Neural cell (in vitro differentiated cells): Measurements from ENCODE around the gene DDX47. TPM values are rescaled to one million over a fixed set of nuclear protein-coding genes. Genes with fewer than 3 reads are reported as not detected.

Experiments used
- H2AFZ ChIP-seq: fragments of 200-600, 300-800 bp; sonication (generic), shearing (Covaris generic); 2 replicates; pipeline ENCODE4 v1.6.0; 2014; ENCODE audit warnings: low read depth, mild to moderate bottlenecking, antibody characterized with exemption, low read length, moderate library complexity
- H3F3A ChIP-seq: fragments of 200-600 bp; shearing (Covaris generic); 2 replicates; pipeline ENCODE4 v1.6.1; 2016; ENCODE audit warnings: mild to moderate bottlenecking, moderate library complexity, mixed read lengths, antibody characterized with exemption, low read length; ENCODE audit not compliant: insufficient read depth, poor library complexity, severe bottlenecking
- H3K27ac ChIP-seq: fragments of 200-600, 300-800 bp; sonication (generic), shearing (Covaris generic); 2 replicates; pipeline ENCODE4 v1.5.1; 2014; ENCODE audit warnings: mild to moderate bottlenecking, low read length, moderate library complexity
- H3K27me3 ChIP-seq: fragments of 300-800, 200-600 bp; sonication (generic), shearing (Covaris generic); 2 replicates; pipeline ENCODE4 v1.6.0; 2014; ENCODE audit warnings: mild to moderate bottlenecking, low read depth, low read length, moderate library complexity; ENCODE audit not compliant: insufficient read depth
- H3K36me3 ChIP-seq: fragments of 300-800, 200-600 bp; sonication (generic), shearing (Covaris generic); 2 replicates; pipeline ENCODE4 v1.5.1; 2014; ENCODE audit warnings: mild to moderate bottlenecking, antibody characterized with exemption, low read length, moderate library complexity; ENCODE audit not compliant: insufficient read depth
- H3K4me2 ChIP-seq: fragments of 300-800, 200-600 bp; sonication (generic), shearing (Covaris generic); 2 replicates; pipeline ENCODE4 v1.6.0; 2014; ENCODE audit warnings: mild to moderate bottlenecking, low read length
- H3K4me3 ChIP-seq: fragments of 300-800, 200-600 bp; sonication (generic), shearing (Covaris generic); 2 replicates; pipeline ENCODE4 v1.5.1; 2014; ENCODE audit warnings: mild to moderate bottlenecking, low read length, moderate library complexity
- H3K79me2 ChIP-seq: fragments of 200-600 bp; shearing (Covaris generic); replicated peaks from 2 replicates; pipeline ENCODE4 v1.6.0; 2014; ENCODE audit warnings: mild to moderate bottlenecking, low read length, moderate library complexity; ENCODE audit not compliant: insufficient read depth
- H3K9ac ChIP-seq: fragments of 300-800, 200-600 bp; sonication (generic), shearing (Covaris generic); 2 replicates; pipeline ENCODE4 v1.6.1; 2016; ENCODE audit warnings: mild to moderate bottlenecking, low read length, mixed read lengths
- H3K9me2 ChIP-seq: fragments of 200-600 bp; shearing (Covaris generic); 2 replicates; pipeline ENCODE4 v1.6.1; 2016; ENCODE audit warnings: mild to moderate bottlenecking, low read length, mixed read lengths; ENCODE audit not compliant: insufficient read depth
- H3K9me3 ChIP-seq: fragments of 200-600, 300-800 bp; sonication (generic), shearing (Covaris generic); 2 replicates; pipeline ENCODE4 v1.6.1; 2016; ENCODE audit warnings: mild to moderate bottlenecking, mixed run types, low read length, moderate library complexity, mixed read lengths
- H4K20me1 ChIP-seq: fragments of 200-600 bp; shearing (Covaris generic); 2 replicates; pipeline ENCODE4 v1.6.1; 2016; ENCODE audit warnings: mild to moderate bottlenecking, mixed run types; ENCODE audit not compliant: insufficient read depth
- CTCF ChIP-seq: fragments of 450-650 bp; IDR thresholded peaks from 2 replicates; pipeline ENCODE4 v1.5.1; 2014; ENCODE audit warnings: antibody characterized with exemption, mild to moderate bottlenecking, moderate library complexity; ENCODE audit not compliant: poor library complexity, severe bottlenecking
- EP300 ChIP-seq: fragments of 450-650 bp; conservative IDR thresholded peaks from 2 replicates; pipeline ENCODE4 v1.6.1; 2014; ENCODE audit warnings: antibody characterized with exemption, mild to moderate bottlenecking, moderate library complexity; ENCODE audit not compliant: poor library complexity, severe bottlenecking
- EZH2 ChIP-seq: fragments of 200-600, 300-800 bp; shearing (Covaris generic), sonication (generic); IDR thresholded peaks from 2 replicates; pipeline ENCODE4 v1.6.1; 2014; ENCODE audit warnings: antibody characterized with exemption, low read length, borderline replicate concordance, mild to moderate bottlenecking; ENCODE audit not compliant: insufficient read depth, poor library complexity, severe bottlenecking
- MXI1 ChIP-seq: fragments of 450-650 bp; conservative IDR thresholded peaks from 2 replicates; pipeline ENCODE4 v1.6.1; 2014; ENCODE audit warnings: antibody characterized with exemption, mild to moderate bottlenecking; ENCODE audit not compliant: poor library complexity, severe bottlenecking
- POLR2AphosphoS5 ChIP-seq: IDR thresholded peaks from 2 replicates; pipeline ENCODE4 v1.6.1; 2012
- RAD21 ChIP-seq: fragments of 450-650 bp; conservative IDR thresholded peaks from 2 replicates; pipeline ENCODE4 v1.6.1; 2014; ENCODE audit warnings: antibody characterized with exemption, mild to moderate bottlenecking, moderate library complexity
- REST ChIP-seq: IDR thresholded peaks from 2 replicates; pipeline ENCODE4 v1.6.1; 2012; ENCODE audit warnings: borderline replicate concordance
- SMC3 ChIP-seq: fragments of 450-650 bp; conservative IDR thresholded peaks from 2 replicates; pipeline ENCODE4 v1.6.1; 2014; ENCODE audit warnings: antibody characterized with exemption, mild to moderate bottlenecking, moderate library complexity; ENCODE audit not compliant: poor library complexity
- TAF1 ChIP-seq: IDR thresholded peaks from 2 replicates; pipeline ENCODE4 v1.6.1; 2012; ENCODE audit warnings: low read depth
- polyA plus RNA-seq: library from polyadenylated mRNA; depleted of rRNA; stranded (reverse); fragments of >200 nt; gene quantifications from 2 replicates; pipeline ENCODE4 v1.2.3, GENCODE V29; 2014

The DDX47 gene
- polyA plus RNA-seq, 1 donor from 2014 or later: 97.6 TPM

GRCh38 chr12:12864243-12864642 is 51.1 kb downstream of the DDX47 start:
- H3K79me2 ChIP-seq: no peaks in the 10 kb centered on the region
- no peaks in the 10 kb centered on the region for H4K20me1 ChIP-seq
- no peaks in the 10 kb centered on the region for H3K9me2 ChIP-seq
- TF ChIP-seq SMC3 (no peak), CTCF (no peak), TAF1 (no peak), EP300 (no peak), EZH2 (no peak), RAD21 (no peak), REST (no peak)
- no peak overlapping the region for H3K27ac ChIP-seq
- H3K4me3 ChIP-seq: no peak overlapping the region
- no peaks in the 10 kb centered on the region for H3K9me3 ChIP-seq
- no peak overlapping the region for H3K4me2 ChIP-seq
- no peaks in the 10 kb centered on the region for H3F3A ChIP-seq
- H3K27me3 ChIP-seq: no peaks in the 10 kb centered on the region
- H2AFZ ChIP-seq: no peak overlapping the region
- H3K9ac ChIP-seq: no peak overlapping the region
- H3K36me3 ChIP-seq: no peaks in the 10 kb centered on the region

- H3K36me3 ChIP-seq: no peaks in the 10 kb centered on the region
- no peak overlapping the region for H3K9ac ChIP-seq
- H3K9me3 ChIP-seq: no peaks in the 10 kb centered on the region
- H3K4me2 ChIP-seq: no peak overlapping the region
- H2AFZ ChIP-seq: no peak overlapping the region
- H3K27ac ChIP-seq: no peak overlapping the region
- no peaks in the 10 kb centered on the region for H3K27me3 ChIP-seq
- no peaks in the 10 kb centered on the region for H3F3A ChIP-seq
- no peak for TF ChIP-seq REST
- no peak for TF ChIP-seq MXI1
- no peak for TF ChIP-seq TAF1
- TF ChIP-seq CTCF: no peak
- no peak for TF ChIP-seq POLR2AphosphoS5
- TF ChIP-seq EP300: no peak
- no peak for TF ChIP-seq SMC3
- TF ChIP-seq RAD21: no peak
- TF ChIP-seq EZH2: no peak
- no peaks in the 10 kb centered on the region for H3K79me2 ChIP-seq
- H3K9me2 ChIP-seq: no peaks in the 10 kb centered on the region
- H4K20me1 ChIP-seq: no peaks in the 10 kb centered on the region
- H3K4me3 ChIP-seq: no peak overlapping the region
Observed at GRCh38 chr12:12868477-12869235, 55.5 kb downstream of the DDX47 start.
